Fibroblast of skin of right quadriceps (primary cell): ENCODE results near the gene BPTF.
A peak's percentile ranks its signal among the peaks of the same experiment; 100 is the strongest.
"Not testable (repeated sequence)": the region's sequence is repeated elsewhere in the genome, so short reads cannot be mapped to it uniquely, and the experiment has no call there.

ENCODE experiments used
- DNase-seq: peaks from one replicate; pipeline ENCODE4 v3.0.0-alpha.2; 2013

The BPTF gene, protein sequence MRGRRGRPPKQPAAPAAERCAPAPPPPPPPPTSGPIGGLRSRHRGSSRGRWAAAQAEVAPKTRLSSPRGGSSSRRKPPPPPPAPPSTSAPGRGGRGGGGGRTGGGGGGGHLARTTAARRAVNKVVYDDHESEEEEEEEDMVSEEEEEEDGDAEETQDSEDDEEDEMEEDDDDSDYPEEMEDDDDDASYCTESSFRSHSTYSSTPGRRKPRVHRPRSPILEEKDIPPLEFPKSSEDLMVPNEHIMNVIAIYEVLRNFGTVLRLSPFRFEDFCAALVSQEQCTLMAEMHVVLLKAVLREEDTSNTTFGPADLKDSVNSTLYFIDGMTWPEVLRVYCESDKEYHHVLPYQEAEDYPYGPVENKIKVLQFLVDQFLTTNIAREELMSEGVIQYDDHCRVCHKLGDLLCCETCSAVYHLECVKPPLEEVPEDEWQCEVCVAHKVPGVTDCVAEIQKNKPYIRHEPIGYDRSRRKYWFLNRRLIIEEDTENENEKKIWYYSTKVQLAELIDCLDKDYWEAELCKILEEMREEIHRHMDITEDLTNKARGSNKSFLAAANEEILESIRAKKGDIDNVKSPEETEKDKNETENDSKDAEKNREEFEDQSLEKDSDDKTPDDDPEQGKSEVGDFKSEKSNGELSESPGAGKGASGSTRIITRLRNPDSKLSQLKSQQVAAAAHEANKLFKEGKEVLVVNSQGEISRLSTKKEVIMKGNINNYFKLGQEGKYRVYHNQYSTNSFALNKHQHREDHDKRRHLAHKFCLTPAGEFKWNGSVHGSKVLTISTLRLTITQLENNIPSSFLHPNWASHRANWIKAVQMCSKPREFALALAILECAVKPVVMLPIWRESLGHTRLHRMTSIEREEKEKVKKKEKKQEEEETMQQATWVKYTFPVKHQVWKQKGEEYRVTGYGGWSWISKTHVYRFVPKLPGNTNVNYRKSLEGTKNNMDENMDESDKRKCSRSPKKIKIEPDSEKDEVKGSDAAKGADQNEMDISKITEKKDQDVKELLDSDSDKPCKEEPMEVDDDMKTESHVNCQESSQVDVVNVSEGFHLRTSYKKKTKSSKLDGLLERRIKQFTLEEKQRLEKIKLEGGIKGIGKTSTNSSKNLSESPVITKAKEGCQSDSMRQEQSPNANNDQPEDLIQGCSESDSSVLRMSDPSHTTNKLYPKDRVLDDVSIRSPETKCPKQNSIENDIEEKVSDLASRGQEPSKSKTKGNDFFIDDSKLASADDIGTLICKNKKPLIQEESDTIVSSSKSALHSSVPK (N-terminal part only)

GRCh38 chr17:67824735-67825626 is at the start of gene BPTF:
Gene BPTF, plus strand, starts transcription at chr17:67825503. Its CDS starts 222 bp downstream, at chr17:67825725.
- peak; percentile 90 for DNase-seq

DNA sequence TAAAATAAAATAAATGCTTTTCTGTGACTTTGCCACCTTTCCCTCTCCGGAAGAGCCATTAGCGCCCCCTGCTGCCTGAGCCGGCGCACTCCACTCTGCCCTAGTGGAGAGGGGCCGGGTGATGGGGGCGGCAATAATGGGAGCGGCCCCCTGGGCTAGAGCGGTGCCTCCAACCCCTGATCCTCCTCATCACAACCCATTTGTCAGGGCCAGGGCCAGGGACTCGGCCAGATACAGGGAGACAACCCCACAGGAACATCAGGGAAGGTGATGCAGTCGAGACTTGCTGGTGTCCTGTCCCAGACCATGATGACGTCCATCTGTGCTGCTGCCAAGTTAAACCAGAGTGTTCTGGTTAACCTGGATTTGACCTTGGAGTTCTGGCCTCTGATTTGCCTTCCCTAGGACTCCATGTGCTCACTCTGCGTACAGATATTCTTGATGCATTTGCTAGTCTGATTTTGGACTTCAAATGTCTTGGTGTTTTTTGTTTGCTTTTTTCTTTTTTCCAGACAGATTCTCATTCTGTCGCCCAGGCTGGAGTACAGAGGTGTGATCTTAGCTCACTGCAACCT is 46.1 kb upstream of the BPTF start:
- peak; percentile 35 for DNase-seq

DNA sequence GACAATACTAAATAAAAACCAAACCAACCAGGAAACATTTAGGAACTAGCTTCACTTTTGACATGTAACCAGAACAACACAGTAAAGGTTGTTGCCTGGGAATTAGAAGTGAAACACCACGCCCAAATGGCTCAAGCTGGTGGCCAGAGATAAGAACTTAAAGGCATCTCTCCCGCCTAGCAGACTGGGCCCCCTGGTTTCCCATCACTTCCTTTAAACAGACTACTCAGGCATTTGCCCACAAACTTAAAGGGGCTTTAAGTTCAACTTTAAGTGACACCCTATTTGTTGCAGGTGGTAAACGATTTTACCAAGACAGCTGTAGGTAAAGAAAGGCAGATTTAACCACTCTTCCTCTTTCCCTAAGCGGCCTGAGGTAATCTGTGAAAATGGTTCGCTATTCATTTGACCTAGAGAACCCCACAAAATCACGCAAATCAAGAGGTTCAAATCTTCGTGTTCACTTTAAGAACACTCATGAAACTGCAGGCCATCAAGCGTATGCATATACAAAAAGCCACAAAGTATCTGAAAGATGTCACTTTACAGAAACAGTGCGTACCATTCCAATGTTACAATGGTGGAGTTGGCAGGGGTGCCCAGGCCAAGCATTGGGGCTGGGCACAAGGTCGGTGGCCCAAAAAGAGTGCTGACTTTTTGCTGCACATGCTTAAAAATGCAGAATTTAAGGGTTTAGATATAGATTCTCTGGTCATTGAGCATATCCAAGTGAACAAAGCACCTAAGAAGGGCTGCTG is 40.8 kb upstream of the BPTF start:
- no peak for DNase-seq

DNA sequence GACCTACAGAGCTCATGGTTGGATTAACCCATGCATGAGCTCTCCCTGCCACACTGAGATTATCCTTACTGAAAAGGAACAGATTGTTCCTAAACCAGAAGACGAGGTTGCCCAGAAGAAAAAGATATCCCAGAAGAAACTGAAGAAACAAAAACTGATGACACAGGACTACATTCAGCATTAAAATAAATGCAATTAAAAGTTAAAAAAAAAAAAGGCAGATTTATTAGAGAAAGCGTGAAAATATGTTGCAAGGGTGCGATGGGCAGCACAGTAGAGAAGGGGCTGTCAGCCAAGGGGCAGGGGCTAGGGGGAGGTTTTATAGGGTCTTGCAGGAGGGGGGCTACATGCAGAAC is 40.2 kb upstream of the BPTF start:
- no peak for DNase-seq

GRCh38 chr17:67785504-67785903 is 39.8 kb upstream of the BPTF start:
- DNase-seq = no peak

- peak; percentile 59 for DNase-seq
Measured at GRCh38 chr17:67800495-67800928, 24.8 kb upstream of the BPTF start.

DNA sequence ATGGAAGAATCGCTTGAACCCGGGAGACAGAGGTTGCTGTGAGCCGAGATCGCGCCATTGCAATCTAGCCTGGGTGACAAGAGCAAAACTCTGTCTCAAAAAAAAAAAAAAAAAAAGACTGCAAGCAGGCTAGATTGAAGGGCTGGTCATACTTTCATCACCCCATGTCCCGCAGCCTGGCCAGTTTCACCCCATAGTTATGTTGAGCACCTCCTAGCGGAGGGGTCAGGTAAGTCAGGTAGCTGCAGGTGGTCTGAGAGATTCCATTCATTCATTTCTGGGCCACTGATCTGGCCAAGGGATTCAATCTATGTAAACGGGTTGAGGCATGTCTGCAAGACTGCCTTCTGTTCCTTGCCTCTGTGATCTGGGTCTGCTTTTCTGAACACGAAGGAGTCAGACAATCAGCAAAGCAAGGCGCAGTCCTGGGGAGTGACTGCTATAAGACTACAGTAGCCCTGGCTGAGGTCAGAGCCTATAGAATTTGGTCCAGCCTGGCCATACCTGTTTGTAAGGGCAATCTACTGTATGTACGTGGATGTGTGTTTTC is 23.6 kb upstream of the BPTF start:
- DNase-seq = no peak

- DNase-seq = no peak
Measured at GRCh38 chr17:67810464-67810863, 14.8 kb upstream of the BPTF start.

DNA sequence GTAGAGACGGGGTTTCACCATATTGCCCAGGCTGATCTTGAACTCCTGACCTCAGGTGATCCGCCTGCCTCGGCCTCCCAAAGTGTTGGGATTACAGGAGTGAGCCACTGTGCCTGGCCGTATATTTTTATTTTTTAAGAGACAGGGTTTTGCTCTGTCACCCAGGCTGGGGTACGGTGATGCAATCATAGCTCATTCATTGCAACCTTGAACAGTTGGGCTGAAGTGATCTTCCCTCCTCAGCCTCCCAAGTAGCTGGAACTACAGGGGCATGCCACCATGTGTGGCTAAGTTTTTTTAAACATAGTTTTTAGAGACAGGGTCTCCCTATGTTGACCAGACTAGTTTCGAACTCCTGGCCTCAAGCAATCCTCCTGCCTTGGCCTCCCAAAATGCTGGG is 12.9 kb upstream of the BPTF start:
- not testable (repeated sequence) for DNase-seq

- DNase-seq = no peak
Measured at GRCh38 chr17:67813803-67814180, 11.5 kb upstream of the BPTF start.

DNA sequence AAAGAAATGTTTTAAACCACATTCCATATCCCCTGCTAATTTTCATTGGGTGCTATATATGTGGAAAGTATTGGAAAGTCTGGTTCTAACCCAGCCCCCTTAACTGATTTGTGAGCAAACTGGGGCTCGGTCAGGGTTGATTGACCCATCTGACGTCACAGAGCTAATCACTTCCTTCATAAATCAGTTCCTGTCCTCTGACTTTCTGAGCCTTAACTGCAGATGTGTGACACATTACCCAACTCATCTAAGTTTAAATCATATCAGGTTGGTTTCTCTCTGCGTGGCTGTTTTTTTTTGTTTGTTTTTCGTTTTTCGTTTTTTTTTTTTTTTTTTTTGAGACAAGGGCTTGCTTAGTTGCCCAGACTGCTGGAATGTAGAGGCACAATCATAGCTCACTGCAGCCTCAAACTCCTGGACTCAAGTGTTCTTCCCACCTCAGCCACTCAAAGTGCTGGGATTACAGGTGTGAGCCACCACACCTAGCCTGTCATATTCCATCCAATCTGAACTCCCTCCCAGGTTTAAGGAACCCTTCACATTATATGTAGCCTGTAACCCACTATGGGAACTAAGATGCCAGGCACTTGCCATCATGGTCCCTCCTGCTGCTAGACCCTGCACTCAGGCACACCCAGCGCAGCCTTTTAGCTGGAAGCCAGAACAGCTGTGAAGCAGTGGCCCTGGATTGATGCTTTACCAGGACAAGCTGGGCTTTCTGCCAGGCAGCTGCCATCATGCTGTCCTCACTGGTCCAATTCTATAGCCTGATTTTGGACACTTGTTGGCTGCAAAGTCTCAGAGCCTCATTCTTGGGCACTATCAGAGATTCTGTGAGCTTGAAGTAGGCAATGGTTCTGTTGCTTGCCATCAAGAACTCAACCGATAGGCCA is 6.9 kb upstream of the BPTF start:
- no peak for DNase-seq

DNA sequence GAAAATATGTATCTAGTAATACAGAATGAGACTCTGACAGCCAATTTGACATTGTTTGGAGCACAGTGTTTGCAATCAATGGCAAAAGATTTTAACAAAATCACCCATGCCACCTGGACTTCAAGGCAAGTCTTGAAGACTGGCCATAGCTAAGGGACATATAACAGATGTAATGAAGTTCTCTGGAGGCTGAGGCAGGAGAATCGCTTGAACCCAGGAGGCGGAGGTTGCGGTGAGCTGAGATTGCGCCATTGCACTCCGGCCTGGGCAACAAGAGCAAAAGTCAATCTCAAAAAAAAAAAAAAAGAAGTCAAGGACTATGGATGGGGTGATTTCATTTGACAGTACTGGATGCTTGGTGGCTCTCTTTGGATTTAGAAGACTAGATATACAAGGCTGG is 5.6 kb upstream of the BPTF start:
- no peak for DNase-seq

DNA sequence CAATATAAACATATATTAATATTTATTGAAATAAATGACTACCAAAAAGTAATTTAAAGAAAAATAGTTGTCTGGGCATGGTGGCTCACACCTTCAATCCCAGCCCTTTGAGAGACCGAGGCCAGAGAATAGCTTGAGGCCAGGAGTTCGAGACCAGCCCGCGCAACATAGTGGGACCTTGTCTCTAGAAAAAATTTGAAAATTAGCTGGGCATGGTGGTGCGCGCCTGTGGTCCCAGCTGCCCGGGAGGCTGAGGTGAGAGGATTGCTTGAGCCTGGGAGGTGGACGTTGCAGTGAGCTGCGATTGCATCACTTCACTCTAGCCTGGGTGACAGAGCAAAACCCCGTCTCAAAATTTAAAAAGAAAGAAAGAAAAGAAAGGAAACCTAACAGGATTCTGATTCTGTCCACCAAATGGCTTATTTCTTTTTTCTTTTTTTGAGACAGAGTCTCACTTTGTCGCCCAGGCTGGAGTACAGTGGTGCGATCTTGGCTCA is 3.4 kb upstream of the BPTF start:
- DNase-seq = no peak

DNA sequence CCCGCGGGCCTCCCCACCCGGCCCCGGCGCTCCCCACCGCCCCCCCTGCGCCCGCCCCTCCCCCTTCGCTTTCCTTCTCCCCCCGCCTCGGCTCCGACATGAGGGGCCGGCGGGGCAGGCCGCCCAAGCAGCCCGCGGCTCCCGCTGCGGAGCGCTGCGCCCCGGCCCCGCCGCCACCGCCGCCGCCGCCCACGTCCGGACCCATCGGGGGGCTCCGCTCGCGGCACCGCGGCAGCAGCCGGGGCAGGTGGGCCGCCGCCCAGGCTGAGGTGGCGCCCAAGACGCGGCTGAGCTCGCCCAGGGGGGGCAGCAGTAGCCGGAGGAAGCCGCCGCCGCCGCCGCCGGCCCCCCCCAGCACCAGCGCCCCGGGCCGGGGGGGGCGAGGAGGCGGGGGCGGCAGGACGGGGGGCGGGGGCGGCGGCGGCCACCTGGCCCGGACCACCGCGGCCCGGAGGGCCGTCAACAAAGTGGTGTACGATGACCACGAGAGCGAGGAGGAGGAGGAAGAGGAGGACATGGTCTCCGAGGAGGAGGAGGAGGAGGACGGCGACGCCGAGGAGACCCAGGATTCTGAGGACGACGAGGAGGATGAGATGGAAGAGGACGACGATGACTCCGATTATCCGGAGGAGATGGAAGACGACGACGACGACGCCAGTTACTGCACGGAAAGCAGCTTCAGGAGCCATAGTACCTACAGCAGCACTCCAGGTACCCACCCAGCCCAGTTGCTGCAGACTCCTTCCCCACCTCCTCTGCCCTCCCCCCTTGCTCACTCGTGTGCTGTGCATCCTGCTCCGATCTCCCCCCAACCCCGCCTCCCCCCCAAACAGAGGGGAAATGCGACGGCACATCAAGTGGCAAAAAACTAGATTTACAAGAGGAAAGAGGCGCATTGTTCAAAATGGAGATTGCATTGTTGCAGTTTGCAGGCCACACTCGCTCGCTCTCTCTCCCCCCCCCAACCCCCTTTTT is 611 bp downstream of the BPTF start:
- DNase-seq = peak; percentile 37

DNA sequence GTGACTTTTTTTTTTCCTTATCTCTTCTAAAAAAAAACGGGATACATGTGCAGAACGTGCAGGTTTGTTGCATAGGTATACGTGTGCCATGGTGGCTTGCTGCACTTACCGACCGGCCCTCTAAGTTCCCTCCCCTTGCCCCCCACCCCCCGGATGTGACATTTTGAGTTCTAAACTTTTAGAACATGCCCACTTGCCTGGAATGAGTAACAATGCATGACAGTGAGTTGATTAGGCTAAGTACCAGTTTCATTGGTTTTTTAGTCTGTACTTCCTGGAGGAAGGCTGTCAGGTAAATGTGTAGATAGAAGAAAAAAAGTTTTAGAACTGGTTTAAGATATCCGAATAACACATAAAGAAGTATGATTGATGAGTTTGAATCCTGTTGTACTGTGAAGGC is 4.0 kb downstream of the BPTF start:
- no peak for DNase-seq

- DNase-seq = no peak
Measured at GRCh38 chr17:67830440-67830839, 5.1 kb downstream of the BPTF start.

- no peak for DNase-seq
Measured at GRCh38 chr17:67831268-67831667, 6.0 kb downstream of the BPTF start.

DNA sequence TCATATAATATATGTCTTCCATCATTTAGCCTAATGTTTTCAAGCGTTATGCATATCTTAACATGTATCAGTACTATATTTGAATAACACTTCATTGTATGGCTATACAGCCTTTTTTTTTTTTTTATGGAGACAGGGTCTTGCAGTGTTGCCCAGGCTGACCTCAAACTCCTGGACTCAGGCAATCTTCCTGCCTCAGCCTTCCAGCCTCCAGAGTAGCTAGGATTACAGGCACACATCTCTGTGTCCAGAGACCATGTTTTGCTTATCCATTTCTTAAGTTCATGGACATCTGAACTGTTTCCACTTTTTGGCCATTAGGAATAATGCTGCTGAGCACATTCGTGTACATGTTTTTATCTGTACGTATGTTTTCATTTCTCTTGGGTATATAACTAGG is 7.8 kb downstream of the BPTF start:
- DNase-seq = no peak
